G401.6 (cell line): ENCODE results near the gene GABRP.
"Not testable (repeated sequence)": the region's sequence is repeated elsewhere in the genome, so short reads cannot be mapped to it uniquely, and the experiment has no call there.

Experiments
- FAIRE-seq: peaks from 2 replicates; lab custom pipeline; 2012; peaks lifted over from hg19 to GRCh38; lab: Jason Lieb, UNC

The GABRP gene

GRCh38 chr5:170755679-170756456 is 27.7 kb upstream of the GABRP start:
- no peak for FAIRE-seq

GRCh38 chr5:170756691-170757090 is 26.8 kb upstream of the GABRP start:
- no peak for FAIRE-seq

- FAIRE-seq: no peak
Measured at GRCh38 chr5:170757182-170757601, 26.3 kb upstream of the GABRP start.

GRCh38 chr5:170757669-170758068 is 25.9 kb upstream of the GABRP start:
- FAIRE-seq: no peak

- FAIRE-seq: no peak
Measured at GRCh38 chr5:170758481-170758880, 25.0 kb upstream of the GABRP start.

GRCh38 chr5:170760113-170760512 is 23.4 kb upstream of the GABRP start:
- no peak for FAIRE-seq

- FAIRE-seq: no peak
Measured at GRCh38 chr5:170761048-170761707, 22.3 kb upstream of the GABRP start.

- no peak for FAIRE-seq
Measured at GRCh38 chr5:170761708-170762066, 21.8 kb upstream of the GABRP start.

GRCh38 chr5:170762298-170762697 is 21.2 kb upstream of the GABRP start:
- FAIRE-seq: not testable (repeated sequence)

GRCh38 chr5:170765868-170766267 is 17.7 kb upstream of the GABRP start:
- not testable (repeated sequence) for FAIRE-seq

GRCh38 chr5:170769246-170769645 is 14.3 kb upstream of the GABRP start:
- FAIRE-seq: no peak

GRCh38 chr5:170769898-170770416 is 13.6 kb upstream of the GABRP start:
- no peak for FAIRE-seq

GRCh38 chr5:170771496-170771895 is 12.0 kb upstream of the GABRP start:
- FAIRE-seq: no peak

- no peak for FAIRE-seq
Measured at GRCh38 chr5:170773024-170773985, 10.2 kb upstream of the GABRP start.

GRCh38 chr5:170774831-170775230 is 8.7 kb upstream of the GABRP start:
- no peak for FAIRE-seq

GRCh38 chr5:170781946-170782345 is 1.6 kb upstream of the GABRP start:
- no peak for FAIRE-seq

GRCh38 chr5:170782438-170782837 is 1.1 kb upstream of the GABRP start:
- FAIRE-seq: no peak

- no peak for FAIRE-seq
Measured at GRCh38 chr5:170785416-170785815, 1.9 kb downstream of the GABRP start.

- no peak for FAIRE-seq
Measured at GRCh38 chr5:170787216-170787615, 3.7 kb downstream of the GABRP start.

- FAIRE-seq: no peak
Measured at GRCh38 chr5:170788626-170789304, 5.2 kb downstream of the GABRP start.

- no peak for FAIRE-seq
Measured at GRCh38 chr5:170791325-170791954, 7.9 kb downstream of the GABRP start.
